Colonic mucosa (tissue), 4 donors: ENCODE data around the gene PAX5. TPM values are rescaled to one million over a fixed set of nuclear protein-coding genes. Genes with fewer than 3 reads are reported as not detected.
A peak's percentile ranks its signal among the peaks of the same experiment; 100 is the strongest.
"Not testable (repeated sequence)": the region's sequence is repeated elsewhere in the genome, so short reads cannot be mapped to it uniquely, and the experiment has no call there.

Experiments used
- DNase-seq: peaks from one replicate; pipeline ENCODE4 v3.0.0-alpha.2; 2020
- H3K27ac ChIP-seq: fragments of 200-600 bp; one replicate; pipeline ENCODE4 v1.8.0; 2021
- H3K27me3 ChIP-seq: fragments of 200-600 bp; one replicate; pipeline ENCODE4 v1.8.0; 2021
- H3K36me3 ChIP-seq: fragments of 200-600 bp; one replicate; pipeline ENCODE4 v1.8.0; 2021
- H3K4me1 ChIP-seq: fragments of 200-600 bp; one replicate; pipeline ENCODE4 v1.8.0; 2021; ENCODE audit warnings: mild to moderate bottlenecking
- H3K4me3 ChIP-seq: fragments of 200-600 bp; one replicate; pipeline ENCODE4 v1.8.0; 2021
- H3K9ac ChIP-seq, 2 donors: one replicate each; pipeline ENCODE4 v1.7.0; 2013; ENCODE audit warnings: control low read depth in 2 of 2, low read depth in 2 of 2, low read length in 2 of 2
- H3K9me3 ChIP-seq: fragments of 200-600 bp; one replicate; pipeline ENCODE4 v1.8.0; 2021
- intact Hi-C: fragments of 100-400 bp; cut with DNase I; formaldehyde crosslinking; loops from one replicate; pipeline ENCODE4 v1.14.1; 2022
- total RNA-seq, 2 donors: library from RNA; stranded (reverse); fragmentation: NEBNext Ultra II Directional in 1 of 2; extraction: Animal tissue kit (Norgen Biotek cat#: 25700) in 1 of 2; gene quantifications; one replicate each; pipeline ENCODE4 v1.2.1, GENCODE V29; 2021
- TF ChIP-seq, protein P1 (sequence below): fragments of 200-600 bp; IDR thresholded peaks from one replicate; pipeline ENCODE4 v1.8.0; 2022; ENCODE audit warnings: antibody characterized with exemption, mild to moderate bottlenecking
- donor health status: healthy.
- donor health status: DM: no; HTN: no; CAD: no.
- donor health status: DM: no; HTN: no; CAD: no.

Gene PAX5
- total RNA-seq = under 1 TPM; 0.08 to 0.32 TPM

DNA sequence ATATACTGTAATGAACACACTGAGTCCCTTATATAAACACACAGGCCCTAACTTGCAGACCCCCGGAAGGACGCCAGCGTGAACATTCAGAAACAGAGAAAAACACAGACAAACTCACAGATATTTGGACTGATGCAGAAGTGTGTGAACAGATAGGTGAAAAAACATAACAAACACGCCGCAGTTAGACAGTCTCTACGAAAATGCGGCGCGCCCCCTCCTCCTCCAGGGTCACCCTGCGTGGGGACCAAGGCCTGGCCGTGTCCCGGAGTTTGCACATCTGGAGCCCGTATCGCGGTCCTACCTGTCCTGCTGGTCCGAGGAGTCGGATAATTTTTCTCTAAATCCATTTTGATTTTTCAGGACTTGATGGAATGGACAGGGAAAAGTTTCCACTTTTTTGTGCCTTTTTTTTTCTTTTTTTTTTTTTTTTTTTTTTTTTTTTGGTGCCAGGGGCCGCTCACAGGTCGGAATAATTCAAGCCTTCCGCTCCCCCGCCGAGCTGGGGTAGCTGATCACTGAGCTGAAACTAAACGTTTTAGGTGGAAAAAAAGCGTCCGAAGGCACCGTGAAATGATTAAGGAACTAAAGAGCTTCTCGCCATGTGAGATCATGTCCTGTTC, at the start of gene PAX5:
TSS of gene PAX5 (minus strand) at position 587 of the 623 bp plus-strand sequence. CDS start at position 350, 237 bp downstream.
- no peak within 1 kb of the TSS for H3K27ac ChIP-seq
- peaks cover 99% of the 10 kb centered on the region for H3K27me3 ChIP-seq
- peak within 1 kb of the TSS; percentile 4 for H3K4me3 ChIP-seq
- peaks cover 22% of the 10 kb centered on the region for H3K4me1 ChIP-seq
- TF ChIP-seq, protein P1, sequence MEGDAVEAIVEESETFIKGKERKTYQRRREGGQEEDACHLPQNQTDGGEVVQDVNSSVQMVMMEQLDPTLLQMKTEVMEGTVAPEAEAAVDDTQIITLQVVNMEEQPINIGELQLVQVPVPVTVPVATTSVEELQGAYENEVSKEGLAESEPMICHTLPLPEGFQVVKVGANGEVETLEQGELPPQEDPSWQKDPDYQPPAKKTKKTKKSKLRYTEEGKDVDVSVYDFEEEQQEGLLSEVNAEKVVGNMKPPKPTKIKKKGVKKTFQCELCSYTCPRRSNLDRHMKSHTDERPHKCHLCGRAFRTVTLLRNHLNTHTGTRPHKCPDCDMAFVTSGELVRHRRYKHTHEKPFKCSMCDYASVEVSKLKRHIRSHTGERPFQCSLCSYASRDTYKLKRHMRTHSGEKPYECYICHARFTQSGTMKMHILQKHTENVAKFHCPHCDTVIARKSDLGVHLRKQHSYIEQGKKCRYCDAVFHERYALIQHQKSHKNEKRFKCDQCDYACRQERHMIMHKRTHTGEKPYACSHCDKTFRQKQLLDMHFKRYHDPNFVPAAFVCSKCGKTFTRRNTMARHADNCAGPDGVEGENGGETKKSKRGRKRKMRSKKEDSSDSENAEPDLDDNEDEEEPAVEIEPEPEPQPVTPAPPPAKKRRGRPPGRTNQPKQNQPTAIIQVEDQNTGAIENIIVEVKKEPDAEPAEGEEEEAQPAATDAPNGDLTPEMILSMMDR = no peak
- intact Hi-C loops = no loop called here
- H3K36me3 ChIP-seq = no peaks in the 10 kb centered on the region
- DNase-seq = no peak
- H3K9ac ChIP-seq = peak within 1 kb of the TSS; percentile 12 to 24
- H3K9me3 ChIP-seq = no peaks in the 10 kb centered on the region

DNA sequence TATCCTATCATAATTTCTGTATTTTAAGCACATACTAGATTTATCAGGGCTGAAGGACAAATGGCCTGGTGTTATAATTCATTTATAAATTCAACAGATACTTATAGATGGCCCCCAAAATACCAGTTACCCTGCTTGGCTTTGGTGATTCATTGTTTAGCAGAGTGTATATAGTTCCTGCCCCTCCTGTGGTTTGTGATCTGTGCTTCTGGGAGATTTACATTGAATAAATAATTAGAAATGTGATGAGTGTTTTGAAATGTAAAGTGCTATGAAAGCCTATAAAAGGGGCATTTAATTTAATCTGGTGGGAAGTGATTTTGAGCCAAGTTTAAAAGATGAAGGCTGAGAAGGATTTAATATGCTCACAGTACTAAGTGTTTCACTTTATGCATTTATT, 49.6 kb upstream of the PAX5 start:
- no peak overlapping the region for H3K27ac ChIP-seq
- TF ChIP-seq, protein P1 = no peak
- no peaks in the 10 kb centered on the region for H3K36me3 ChIP-seq
- intact Hi-C loops = no loop called here
- H3K4me1 ChIP-seq = no peaks in the 10 kb centered on the region
- no peak overlapping the region for H3K9ac ChIP-seq
- no peak overlapping the region for H3K4me3 ChIP-seq
- DNase-seq = no peak
- no peaks in the 10 kb centered on the region for H3K27me3 ChIP-seq
- H3K9me3 ChIP-seq = no peaks in the 10 kb centered on the region

DNA sequence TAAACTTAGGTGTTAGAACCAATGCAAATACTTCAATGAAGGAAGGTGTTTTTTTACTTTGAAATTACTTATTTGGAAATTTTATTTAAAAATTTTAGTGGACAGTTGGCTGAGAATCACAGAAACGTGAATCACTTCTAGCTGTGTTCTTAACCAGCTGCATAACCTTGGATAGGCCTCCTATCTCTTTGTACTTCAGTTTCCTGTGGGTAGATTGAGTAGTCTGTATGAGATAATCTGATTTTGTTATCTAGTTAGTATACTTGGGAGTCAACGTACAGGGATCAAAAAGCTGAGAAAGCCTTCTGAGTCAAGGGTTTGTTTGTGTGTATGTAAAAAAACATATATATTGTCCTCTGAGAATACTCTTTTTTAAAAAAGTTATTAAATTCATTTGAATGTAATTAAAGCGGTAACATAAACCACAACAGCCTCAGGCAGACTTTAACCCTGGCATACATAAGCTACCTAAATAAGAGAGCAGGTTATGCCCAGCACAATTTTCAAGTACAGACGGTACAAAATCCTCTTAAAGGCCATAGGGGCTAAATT, 48.2 kb upstream of the PAX5 start:
- Histone ChIP-seq H3K4me1 (no peaks in the 10 kb centered on the region), H3K9ac (no peak overlapping the region), H3K9me3 (no peaks in the 10 kb centered on the region), H3K27ac (no peak overlapping the region), H3K4me3 (no peak overlapping the region), H3K27me3 (no peaks in the 10 kb centered on the region), H3K36me3 (no peaks in the 10 kb centered on the region)
- no peak for DNase-seq
- TF ChIP-seq, protein P1 = no peak
- intact Hi-C loops = no loop called here

DNA sequence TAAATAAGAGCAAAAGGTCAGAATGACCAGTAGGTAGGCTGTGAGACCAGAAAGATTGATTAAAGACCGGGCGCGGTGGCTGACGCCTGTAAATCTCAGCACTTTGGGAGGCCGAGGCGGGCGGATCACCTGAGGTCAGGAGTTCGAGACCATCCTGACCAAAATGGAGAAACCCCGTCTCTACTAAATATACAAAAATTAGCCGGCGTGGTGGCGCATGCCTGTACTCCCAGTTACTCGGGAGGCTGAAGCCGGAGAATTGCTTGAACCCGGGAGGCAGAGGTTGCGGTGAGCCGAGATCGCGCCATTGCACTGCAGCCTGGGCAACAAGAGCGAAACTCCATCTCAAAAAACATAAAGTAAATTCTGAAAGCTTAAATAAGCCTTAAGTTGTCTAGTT, 47.4 kb upstream of the PAX5 start:
- H3K27ac ChIP-seq, intact Hi-C loops, H3K36me3 ChIP-seq, H3K4me1 ChIP-seq, H3K9ac ChIP-seq, H3K4me3 ChIP-seq, H3K27me3 ChIP-seq, DNase-seq, H3K9me3 ChIP-seq: not testable (repeated sequence)

DNA sequence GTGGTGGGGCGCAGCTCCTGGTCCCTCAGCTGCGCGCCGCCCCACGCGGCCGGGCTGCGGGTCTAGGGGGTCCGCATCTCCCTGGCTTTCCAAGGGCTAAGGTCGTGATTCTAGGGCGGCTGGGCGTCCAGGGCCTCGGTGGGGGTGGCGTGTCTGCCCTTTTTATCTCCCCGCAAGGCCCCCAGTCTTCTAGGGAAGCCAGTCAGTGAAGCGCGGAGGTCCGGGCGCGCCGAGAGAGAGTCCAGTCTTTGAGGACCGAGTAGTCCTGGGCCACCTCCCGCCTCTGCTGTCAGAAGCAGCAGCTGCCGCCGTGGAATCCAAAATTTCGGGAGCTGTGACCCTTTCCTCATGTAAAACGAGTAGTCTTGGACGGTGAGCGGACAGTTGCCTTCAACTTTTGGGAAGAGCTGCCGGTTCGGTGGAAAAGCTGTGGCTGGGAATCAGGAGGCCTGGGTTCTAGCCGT, 46.1 kb upstream of the PAX5 start:
- DNase-seq = peak; percentile 47
- H3K9me3 ChIP-seq, H3K27me3 ChIP-seq, H3K36me3 ChIP-seq, H3K4me1 ChIP-seq, intact Hi-C loops: not testable (repeated sequence)
- Histone ChIP-seq H3K4me3 (peak overlapping the region; percentile 59), H3K9ac (peak overlapping the region; percentile 76 to 91), H3K27ac (peak overlapping the region; percentile 54)

DNA sequence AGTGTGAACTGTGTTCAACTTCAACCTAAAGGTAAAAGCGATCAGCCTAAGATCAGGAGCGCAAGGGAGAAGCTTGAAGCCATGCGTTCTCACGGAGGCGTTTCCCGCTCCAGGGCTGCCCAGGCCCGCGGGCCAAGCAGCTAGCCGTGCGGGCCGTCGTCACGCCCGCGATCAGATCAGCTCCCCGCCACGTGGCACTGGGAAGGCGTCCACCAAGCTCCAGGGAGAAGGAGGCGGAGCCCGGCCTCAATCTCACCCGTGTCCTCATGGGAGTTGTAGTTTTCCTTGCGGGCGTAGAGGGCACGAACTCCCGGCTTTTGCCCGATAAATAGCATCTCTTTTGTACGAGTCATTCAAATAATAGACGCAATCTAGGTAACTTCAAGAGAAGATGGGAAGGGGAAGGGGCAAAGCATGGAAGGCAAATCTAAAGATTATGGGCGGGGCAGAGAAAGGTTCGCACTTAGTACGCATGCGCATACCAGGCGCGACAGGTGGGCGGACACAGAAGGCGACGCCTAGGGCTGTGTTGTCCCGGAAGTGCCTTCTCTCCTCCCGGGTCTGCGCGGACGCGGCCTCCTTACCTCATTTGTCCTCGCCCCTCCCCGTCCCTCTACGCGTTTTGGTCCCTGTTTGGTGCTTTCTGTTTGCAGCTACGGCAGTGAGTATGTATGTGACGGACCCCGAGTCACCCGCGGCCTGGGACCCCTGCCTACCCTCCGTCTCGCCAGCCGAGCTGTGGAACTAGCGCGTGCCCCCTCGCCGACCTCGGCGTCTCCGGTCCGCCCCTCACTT, 45.5 kb upstream of the PAX5 start:
- H3K9me3 ChIP-seq = no peaks in the 10 kb centered on the region
- peak; percentile 93 for DNase-seq
- no peaks in the 10 kb centered on the region for H3K27me3 ChIP-seq
- H3K9ac ChIP-seq = peak overlapping the region; percentile 76 to 91
- H3K4me1 ChIP-seq = no peaks in the 10 kb centered on the region
- peak overlapping the region; percentile 59 for H3K4me3 ChIP-seq
- H3K27ac ChIP-seq = peak overlapping the region; percentile 54
- intact Hi-C loops = no loop called here
- H3K36me3 ChIP-seq = no peaks in the 10 kb centered on the region
- TF ChIP-seq, protein P1 = no peak

DNA sequence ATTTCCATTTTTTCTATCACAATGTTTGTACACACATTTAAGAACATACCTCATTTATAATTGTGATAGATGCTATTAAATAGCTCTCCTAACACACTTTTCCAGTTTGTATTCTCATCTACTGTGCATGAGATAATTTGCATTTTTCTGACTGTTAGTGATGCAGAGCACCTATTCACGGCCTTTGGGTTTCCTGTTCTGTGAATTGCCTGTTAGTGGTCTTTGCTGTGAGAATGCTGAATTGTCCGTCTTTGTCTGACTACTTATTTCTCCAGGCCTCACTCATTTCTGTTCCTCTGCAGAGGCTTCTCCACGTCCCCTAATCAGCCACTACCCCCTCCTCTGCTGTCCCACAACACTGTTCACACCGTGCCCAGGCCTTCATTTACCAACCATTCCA, 40.7 kb upstream of the PAX5 start:
- H3K4me1 ChIP-seq, H3K4me3 ChIP-seq, H3K27ac ChIP-seq, H3K9ac ChIP-seq, DNase-seq, H3K36me3 ChIP-seq, intact Hi-C loops, H3K9me3 ChIP-seq, H3K27me3 ChIP-seq: not testable (repeated sequence)
